Fibroblast of lung (primary cell): Measurements from ENCODE around the gene AP4E1. TPM values are rescaled to one million over a fixed set of nuclear protein-coding genes. Genes with fewer than 3 reads are reported as not detected.
A peak's percentile ranks its signal among the peaks of the same experiment; 100 is the strongest.

Experiments
- DNase-seq, 2 donors: peaks; one replicate each; pipeline versions ENCODE4 v3.0.0 to v3.0.0-alpha.2; 2010; ENCODE audit warnings: low read depth in 2 of 2
- H2AFZ ChIP-seq: 2 replicates; pipeline ENCODE4 v1.5.1; 2012; ENCODE audit warnings: low read length, control low read depth, inconsistent platforms
- H3K27ac ChIP-seq: 2 replicates; pipeline ENCODE4 v1.5.1; 2011; ENCODE audit warnings: low read length, control low read depth; ENCODE audit not compliant: insufficient read depth
- H3K27me3 ChIP-seq: 2 replicates; pipeline ENCODE4 v1.5.1; 2011; ENCODE audit warnings: mild to moderate bottlenecking, low read length; ENCODE audit not compliant: control insufficient read depth, insufficient read depth
- H3K36me3 ChIP-seq: 2 replicates; pipeline ENCODE4 v1.5.1; 2011; ENCODE audit warnings: low read length; ENCODE audit not compliant: control insufficient read depth, insufficient read depth
- H3K4me1 ChIP-seq: 2 replicates; pipeline ENCODE4 v1.5.1; 2011; ENCODE audit warnings: low read length; ENCODE audit not compliant: control insufficient read depth, insufficient read depth; ENCODE audit errors: extremely low read depth
- H3K4me2 ChIP-seq: 2 replicates; pipeline ENCODE4 v1.5.1; 2011; ENCODE audit warnings: low read length, control low read depth; ENCODE audit not compliant: insufficient read depth; ENCODE audit errors: extremely low read depth
- H3K4me3 ChIP-seq, 4 experiments: fragments of 200-600 bp in 1 of 4; sonication (generic) in 1 of 4; replicated peaks in 1 of 4; 2 replicates each; pipeline ENCODE4 v1.5.1; 2011 to 2016; ENCODE audit warnings: low read length in 4 of 4, low read depth in 3 of 4, mild to moderate bottlenecking in 3 of 4, control low read depth in 2 of 4, inconsistent platforms in 1 of 4, mixed read lengths in 1 of 4; ENCODE audit not compliant: insufficient read depth in 1 of 4; ENCODE audit errors: control extremely low read depth in 1 of 4
- H3K79me2 ChIP-seq: 2 replicates; pipeline ENCODE4 v1.5.1; 2012; ENCODE audit warnings: mild to moderate bottlenecking, low read length, inconsistent platforms; ENCODE audit not compliant: control insufficient read depth, insufficient read depth
- H3K9ac ChIP-seq: 2 replicates; pipeline ENCODE4 v1.5.1; 2011; ENCODE audit warnings: mild to moderate bottlenecking, low read length, control low read depth; ENCODE audit not compliant: insufficient read depth
- H3K9me3 ChIP-seq: 2 replicates; pipeline ENCODE4 v1.5.1; 2012; ENCODE audit warnings: low read depth, low read length; ENCODE audit not compliant: control insufficient read depth, insufficient read depth
- H4K20me1 ChIP-seq: 2 replicates; pipeline ENCODE4 v1.5.1; 2011; ENCODE audit warnings: low read length; ENCODE audit not compliant: control insufficient read depth, insufficient read depth; ENCODE audit errors: extremely low read depth
- CTCF ChIP-seq, 2 donors: IDR thresholded peaks in 1 of 2; conservative IDR thresholded peaks in 1 of 2; 1 replicate in 1 of 2; 2 replicates in 1 of 2; pipeline ENCODE4 v1.5.1; 2011 to 2012; ENCODE audit warnings: low read length in 2 of 2, control low read depth in 1 of 2, inconsistent platforms in 1 of 2, low read depth in 1 of 2, mild to moderate bottlenecking in 1 of 2
- EZH2 ChIP-seq: IDR thresholded peaks from 2 replicates; pipeline ENCODE4 v1.5.1; 2012; ENCODE audit warnings: low read length, control low read depth, mild to moderate bottlenecking; ENCODE audit errors: missing control alignments
- polyA plus RNA-seq, 2 donors: library from polyadenylated mRNA; depleted of rRNA in 1 of 2; stranded (reverse) in 1 of 2; unstranded in 1 of 2; fragments of >200 nt; gene quantifications; 2 replicates each; pipeline ENCODE4 v1.2.1, GENCODE V29; 2011 to 2012; ENCODE audit warnings: missing spikeins in 1 of 2
- total RNA-seq: library from RNA; depleted of rRNA; stranded (reverse); fragments of >200 nt; gene quantifications from 2 replicates; pipeline ENCODE4 v1.2.1, GENCODE V29; 2014

The AP4E1 gene
- total and polyA plus RNA-seq, 2 donors (not counting 1 experiment from before 2014, with no cell fraction given), result 7.3 to 19.7 TPM

DNA sequence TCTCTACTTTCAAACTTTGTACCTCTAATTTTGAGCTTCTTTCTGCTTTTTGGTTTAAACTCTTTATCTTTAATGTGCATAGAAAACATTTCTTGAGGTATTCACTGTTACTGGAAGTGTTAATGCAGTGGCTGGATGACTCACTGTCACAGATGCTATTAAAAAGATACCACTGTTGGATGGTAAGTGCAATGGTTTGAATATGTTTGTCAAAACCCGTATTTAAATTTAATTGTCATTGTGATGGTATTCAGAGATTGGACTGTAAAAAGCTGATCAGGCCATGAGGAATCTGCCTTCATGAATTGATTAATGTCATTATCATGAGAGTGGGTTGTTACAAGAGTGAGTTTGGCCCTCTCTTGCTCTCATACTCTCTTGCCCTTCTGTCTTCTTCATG, 70.6 kb downstream of the AP4E1 start:
- Histone ChIP-seq H2AFZ (no peak overlapping the region), H3K27ac (no peak overlapping the region), H4K20me1 (no peaks in the 10 kb centered on the region), H3K36me3 (no peaks in the 10 kb centered on the region), H3K4me3 (no peak overlapping the region), H3K9me3 (no peaks in the 10 kb centered on the region), H3K79me2 (no peaks in the 10 kb centered on the region), H3K9ac (no peak overlapping the region), H3K4me2 (no peak overlapping the region), H3K4me1 (no peaks in the 10 kb centered on the region), H3K27me3 (no peaks in the 10 kb centered on the region)
- TF ChIP-seq EZH2, result no peak
- no peak for TF ChIP-seq CTCF (conservative IDR thresholded peaks at IDR 0.05 in 1 of 2, IDR thresholded peaks at IDR 0.05 in 1 of 2; ENCODE audit: low read depth in 1 of 2, low read length in 2 of 2)
- DNase-seq, result peak in 1 of 2 donors; percentile 82

DNA sequence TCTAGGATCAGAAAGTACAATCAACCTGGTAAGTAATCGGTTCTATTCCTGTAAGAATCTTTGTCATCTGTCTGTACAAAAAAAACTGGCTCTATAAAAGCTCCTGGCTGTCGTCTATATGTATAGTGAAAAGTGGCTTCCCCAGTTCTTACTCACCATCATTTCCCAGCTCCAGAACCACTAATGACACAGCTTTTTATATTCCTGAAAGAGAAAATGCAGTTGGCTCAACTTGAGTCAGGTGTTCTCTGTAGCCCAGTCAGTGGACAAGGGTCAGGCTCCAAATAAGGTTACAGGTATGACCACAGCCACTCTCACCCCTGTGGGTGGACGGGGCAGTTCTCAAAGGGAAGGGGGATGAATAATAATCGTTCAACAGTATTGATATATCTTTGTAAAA, 85.1 kb downstream of the AP4E1 start:
- Histone ChIP-seq H3K27me3 (no peaks in the 10 kb centered on the region), H3K36me3 (no peaks in the 10 kb centered on the region), H3K4me1 (no peaks in the 10 kb centered on the region), H3K9me3 (no peaks in the 10 kb centered on the region), H3K4me2 (no peak overlapping the region), H4K20me1 (no peaks in the 10 kb centered on the region), H3K9ac (no peak overlapping the region), H3K27ac (no peak overlapping the region), H3K4me3 (no peak overlapping the region), H3K79me2 (no peaks in the 10 kb centered on the region), H2AFZ (no peak overlapping the region)
- TF ChIP-seq CTCF (conservative IDR thresholded peaks at IDR 0.05 in 1 of 2, IDR thresholded peaks at IDR 0.05 in 1 of 2; ENCODE audit: low read depth in 1 of 2, low read length in 2 of 2) (no peak), EZH2 (no peak)
- peak in 1 of 2 donors; percentile 63 for DNase-seq

DNA sequence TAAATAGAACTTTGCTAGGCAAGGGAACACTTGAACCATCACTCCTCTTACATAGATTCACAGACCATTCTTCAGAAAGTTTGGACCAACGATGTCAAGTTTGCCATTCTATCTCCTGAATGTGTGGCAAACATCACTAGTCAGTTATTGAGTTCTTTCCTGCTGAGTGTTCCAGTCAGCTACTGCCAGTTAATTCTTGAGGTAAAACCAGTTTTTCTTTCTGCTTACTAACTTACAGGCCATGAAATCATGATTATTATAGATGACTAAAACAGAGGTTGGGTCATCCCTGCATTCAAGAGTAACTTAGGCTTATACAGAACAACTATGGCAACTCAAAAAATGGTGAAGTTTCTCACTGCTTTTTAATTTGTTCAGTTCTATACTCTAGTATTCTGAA, 88.2 kb downstream of the AP4E1 start:
- Histone ChIP-seq H3K4me3 (no peak overlapping the region), H3K79me2 (no peaks in the 10 kb centered on the region), H3K36me3 (no peaks in the 10 kb centered on the region), H3K27me3 (no peaks in the 10 kb centered on the region), H3K9me3 (no peaks in the 10 kb centered on the region), H4K20me1 (no peaks in the 10 kb centered on the region), H3K4me1 (no peaks in the 10 kb centered on the region), H3K27ac (no peak overlapping the region), H3K4me2 (no peak overlapping the region), H2AFZ (no peak overlapping the region), H3K9ac (no peak overlapping the region)
- TF ChIP-seq CTCF (conservative IDR thresholded peaks at IDR 0.05 in 1 of 2, IDR thresholded peaks at IDR 0.05 in 1 of 2; ENCODE audit: low read depth in 1 of 2, low read length in 2 of 2) (no peak), EZH2 (no peak)
- peak; percentile 6 to 72 for DNase-seq
